Lower leg skin (tissue), 4 donors: ENCODE data around the gene BCAR3. TPM values are rescaled to one million over a fixed set of nuclear protein-coding genes. Genes with fewer than 3 reads are reported as not detected.

Experiments
- DNase-seq, 2 donors: peaks; one replicate each; pipeline ENCODE4 v3.0.0-alpha.2; 2019; ENCODE audit warnings: low spot score in 2 of 2
- H3K4me3 ChIP-seq: fragments of 200-600 bp; sonication (generic); 2 replicates; pipeline ENCODE4 v1.5.1; 2017; ENCODE audit warnings: mild to moderate bottlenecking, low read depth; ENCODE audit not compliant: poor library complexity, severe bottlenecking
- POLR2A ChIP-seq, 2 donors: fragments of 450-650 bp; IDR thresholded peaks; one replicate each; pipeline ENCODE4 v1.6.1; 2016 to 2017; ENCODE audit warnings: antibody characterized with exemption in 2 of 2, mild to moderate bottlenecking in 1 of 2, moderate library complexity in 1 of 2
- WGBS, 2 donors: methylation state at CpG; one replicate each; pipeline ENCODE4 v1.1.5; 2018; 5-methylcytosine and 5-hydroxymethylcytosine counted together
- intact Hi-C: fragments of 100-400 bp; cut with DNase I; formaldehyde crosslinking; loops from one replicate; pipeline ENCODE4 v1.15.0; 2023; ENCODE audit warnings: low total_unique reads
- total RNA-seq, 4 donors: library from RNA; depleted of rRNA; stranded (reverse); fragments of >200 nt; gene quantifications; one replicate each; pipeline ENCODE4 v1.1.0, GENCODE V29; 2016
- TF ChIP-seq, protein P1 (sequence below), 3 donors: fragments of 450-650 bp; IDR thresholded peaks; one replicate each; pipeline ENCODE4 v1.5.1; 2016; ENCODE audit warnings: antibody characterized with exemption in 3 of 3, mild to moderate bottlenecking in 3 of 3, moderate library complexity in 2 of 3

The BCAR3 gene
- total RNA-seq, 4 donors from 2014 or later, result 41.8 to 57.5 (median 45.8) TPM

DNA sequence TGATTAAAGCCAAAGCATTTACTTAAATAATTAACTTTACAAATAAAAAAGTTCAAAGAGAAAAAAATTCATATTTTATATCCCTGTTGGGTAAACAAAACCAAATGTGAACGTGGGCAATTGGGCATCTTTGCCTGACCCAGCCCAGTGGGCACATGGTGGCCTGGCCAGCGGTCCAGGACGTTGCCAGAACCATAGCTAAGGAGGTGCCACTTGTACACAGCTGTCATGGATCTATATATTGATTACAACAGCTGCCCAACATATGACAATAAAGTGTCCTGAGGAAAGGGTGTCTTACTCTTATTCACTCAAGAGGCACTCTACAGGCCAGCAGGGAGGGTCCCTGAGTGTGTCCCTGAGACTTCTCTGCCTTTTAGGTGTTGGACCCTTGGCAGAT is 78.5 kb downstream of the BCAR3 start:
- 86 to 88% methylated on average over 3 of the region's 3 CpGs for WGBS, 2 donors
- TF ChIP-seq, protein P1, sequence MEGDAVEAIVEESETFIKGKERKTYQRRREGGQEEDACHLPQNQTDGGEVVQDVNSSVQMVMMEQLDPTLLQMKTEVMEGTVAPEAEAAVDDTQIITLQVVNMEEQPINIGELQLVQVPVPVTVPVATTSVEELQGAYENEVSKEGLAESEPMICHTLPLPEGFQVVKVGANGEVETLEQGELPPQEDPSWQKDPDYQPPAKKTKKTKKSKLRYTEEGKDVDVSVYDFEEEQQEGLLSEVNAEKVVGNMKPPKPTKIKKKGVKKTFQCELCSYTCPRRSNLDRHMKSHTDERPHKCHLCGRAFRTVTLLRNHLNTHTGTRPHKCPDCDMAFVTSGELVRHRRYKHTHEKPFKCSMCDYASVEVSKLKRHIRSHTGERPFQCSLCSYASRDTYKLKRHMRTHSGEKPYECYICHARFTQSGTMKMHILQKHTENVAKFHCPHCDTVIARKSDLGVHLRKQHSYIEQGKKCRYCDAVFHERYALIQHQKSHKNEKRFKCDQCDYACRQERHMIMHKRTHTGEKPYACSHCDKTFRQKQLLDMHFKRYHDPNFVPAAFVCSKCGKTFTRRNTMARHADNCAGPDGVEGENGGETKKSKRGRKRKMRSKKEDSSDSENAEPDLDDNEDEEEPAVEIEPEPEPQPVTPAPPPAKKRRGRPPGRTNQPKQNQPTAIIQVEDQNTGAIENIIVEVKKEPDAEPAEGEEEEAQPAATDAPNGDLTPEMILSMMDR (IDR thresholded peaks at IDR 0.05), result no peak
- no peak for TF ChIP-seq POLR2A (IDR thresholded peaks at IDR 0.05)
- DNase-seq, result peak in 1 of 2 donors; percentile 45
- intact Hi-C loops, result loop anchor here (10.0 kb wide), 1 partner anchor 1862 kb away; no protein-coding TSS in a partner anchor
- H3K4me3 ChIP-seq, result no peak overlapping the region

DNA sequence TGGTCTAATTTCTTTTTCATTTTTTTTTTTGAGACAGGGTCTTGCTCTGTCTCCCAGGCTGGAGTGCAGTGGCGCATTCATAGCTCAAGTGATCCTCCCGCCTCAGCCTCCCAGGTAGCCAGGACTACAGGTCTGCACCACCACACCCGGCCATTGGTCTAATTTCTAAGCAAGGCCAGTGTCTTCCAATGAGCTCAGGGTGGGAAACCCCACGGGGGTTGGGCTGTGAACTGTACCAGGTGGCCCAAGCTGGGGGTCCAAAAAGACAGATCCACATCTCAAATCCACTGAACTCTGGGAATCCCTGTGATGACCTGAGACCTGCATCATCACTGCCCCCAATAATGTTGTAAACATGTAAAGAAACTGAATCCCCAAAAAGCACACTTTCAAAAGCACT is 79.5 kb downstream of the BCAR3 start:
- H3K4me3 ChIP-seq, result no peak overlapping the region
- 97 to 99% methylated on average over 4 of the region's 4 CpGs for WGBS, 2 donors
- intact Hi-C loops, result loop anchor here (10.0 kb wide), 1 partner anchor 1863 kb away; no protein-coding TSS in a partner anchor
- TF ChIP-seq, protein P1 (IDR thresholded peaks at IDR 0.05), result no peak
- TF ChIP-seq POLR2A (IDR thresholded peaks at IDR 0.05), result no peak
- peak in 1 of 2 donors; percentile 75 for DNase-seq

DNA sequence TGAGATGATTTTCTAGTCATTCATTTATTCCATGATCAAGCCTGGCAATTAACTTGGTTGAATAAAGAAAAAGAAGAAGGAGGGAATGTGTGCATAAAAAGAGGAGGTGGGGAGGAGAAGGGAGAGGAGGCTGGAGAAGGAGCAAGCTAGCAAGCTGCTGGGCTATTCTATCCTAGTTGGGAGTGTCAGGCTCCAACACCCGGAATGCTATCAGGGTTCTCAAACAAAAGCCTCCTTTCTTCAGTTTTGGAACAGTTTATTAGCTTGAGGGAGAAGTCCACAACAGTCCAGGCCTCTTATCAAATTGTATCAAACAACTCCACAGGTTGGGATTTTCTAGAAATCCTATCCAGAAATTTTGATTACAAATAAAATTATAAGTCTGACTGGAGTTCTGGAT is 80.0 kb downstream of the BCAR3 start:
- intact Hi-C loops, result loop anchor here (10.0 kb wide), 1 partner anchor 1863 kb away; no protein-coding TSS in a partner anchor
- TF ChIP-seq, protein P1 (IDR thresholded peaks at IDR 0.05), result no peak
- DNase-seq, result no peak
- no peak overlapping the region for H3K4me3 ChIP-seq
- WGBS, 2 donors, result 75 to 83% methylated on average over 1 of the region's 1 CpG

DNA sequence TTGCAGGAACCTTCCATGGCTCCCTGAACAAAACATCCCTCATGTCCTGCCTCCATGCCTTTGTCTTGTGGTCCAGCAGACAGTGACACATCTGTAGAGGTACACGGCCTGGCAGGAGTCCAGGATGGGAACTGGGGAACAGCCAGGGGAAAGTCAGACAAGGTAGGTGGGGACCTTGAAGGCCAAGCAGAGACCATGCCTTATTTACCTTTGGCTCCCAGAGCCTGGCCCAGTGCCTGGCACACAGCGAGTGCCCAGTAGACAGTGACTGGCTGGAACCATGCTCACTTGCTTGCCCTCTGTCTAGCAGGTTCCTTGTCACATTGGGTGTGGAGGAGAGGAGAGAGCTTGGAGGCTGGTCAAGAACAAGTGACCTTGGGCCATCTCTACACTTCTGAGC is 81.0 kb downstream of the BCAR3 start:
- peak in 1 of 2 donors; percentile 74 for DNase-seq
- 92 to 93% methylated on average over 2 of the region's 2 CpGs for WGBS, 2 donors
- TF ChIP-seq, protein P1 (IDR thresholded peaks at IDR 0.05), result no peak
- no peak for TF ChIP-seq POLR2A (IDR thresholded peaks at IDR 0.05)
- intact Hi-C loops, result loop anchor here (10.0 kb wide), 1 partner anchor 1864 kb away; no protein-coding TSS in a partner anchor
- H3K4me3 ChIP-seq, result no peak overlapping the region

DNA sequence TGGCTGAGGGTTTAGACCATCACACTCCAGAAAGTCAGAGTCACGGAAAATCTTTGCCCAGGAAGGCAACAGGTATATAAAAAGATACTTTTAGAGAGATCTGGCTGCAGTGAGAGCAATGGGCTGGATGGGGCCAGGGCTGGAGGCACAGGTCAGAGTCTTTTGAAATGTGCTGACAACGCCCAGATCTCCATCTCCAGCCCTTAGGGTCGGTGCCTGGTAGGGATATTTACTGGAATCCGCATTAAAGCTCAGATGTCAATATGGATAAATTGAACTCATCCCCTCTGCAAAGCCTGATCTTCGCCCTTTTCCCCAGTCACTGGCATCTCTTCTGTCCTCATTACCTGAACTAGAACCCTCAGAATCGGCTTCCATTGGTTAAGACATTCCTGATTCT is 82.2 kb downstream of the BCAR3 start:
- no peak for TF ChIP-seq POLR2A (IDR thresholded peaks at IDR 0.05)
- TF ChIP-seq, protein P1 (IDR thresholded peaks at IDR 0.05), result no peak
- intact Hi-C loops, result no loop called here
- WGBS, 2 donors, result 94 to 95% methylated on average over 6 of the region's 6 CpGs

DNA sequence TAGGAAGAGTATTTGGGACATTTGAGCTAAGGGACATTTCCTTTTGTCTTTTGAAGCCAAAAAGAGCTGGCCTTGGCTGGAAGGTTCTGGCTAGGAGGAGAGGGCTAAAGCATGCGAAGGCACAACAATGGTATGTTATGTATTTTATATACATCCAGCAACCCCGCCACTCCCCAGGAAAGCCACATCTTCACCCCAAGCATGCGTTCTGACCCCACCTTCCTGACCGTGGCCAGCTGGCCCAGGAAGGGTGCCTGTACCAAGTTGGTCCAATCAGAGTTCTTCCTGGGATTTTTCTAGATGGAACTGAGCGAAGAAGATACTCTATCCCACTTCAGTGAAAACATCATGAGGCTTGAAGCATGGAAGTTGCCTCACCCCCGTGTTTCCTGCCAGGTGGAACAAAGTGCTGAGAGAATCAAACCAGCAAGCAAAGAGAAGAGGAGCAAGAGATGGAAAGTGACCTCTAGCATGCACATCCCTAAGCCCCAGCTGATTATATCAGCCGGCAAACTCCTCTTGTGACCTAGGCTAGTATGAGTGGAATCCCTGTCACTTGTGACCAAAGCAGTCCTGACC is 82.7 kb downstream of the BCAR3 start:
- WGBS, 2 donors, result 73 to 78% methylated on average over 7 of the region's 7 CpGs
- TF ChIP-seq, protein P1 (IDR thresholded peaks at IDR 0.05), result no peak
- no peak for TF ChIP-seq POLR2A (IDR thresholded peaks at IDR 0.05)
- H3K4me3 ChIP-seq, result no peak overlapping the region
- no peak for DNase-seq
- intact Hi-C loops, result no loop called here

More for the DNA sequence above, 82.2 kb downstream of the BCAR3 start:
- H3K4me3 ChIP-seq, result no peak overlapping the region
- peak in 1 of 2 donors; percentile 52 for DNase-seq
